ENCODE data around the gene HNRNPM.

Gene HNRNPM

DNA sequence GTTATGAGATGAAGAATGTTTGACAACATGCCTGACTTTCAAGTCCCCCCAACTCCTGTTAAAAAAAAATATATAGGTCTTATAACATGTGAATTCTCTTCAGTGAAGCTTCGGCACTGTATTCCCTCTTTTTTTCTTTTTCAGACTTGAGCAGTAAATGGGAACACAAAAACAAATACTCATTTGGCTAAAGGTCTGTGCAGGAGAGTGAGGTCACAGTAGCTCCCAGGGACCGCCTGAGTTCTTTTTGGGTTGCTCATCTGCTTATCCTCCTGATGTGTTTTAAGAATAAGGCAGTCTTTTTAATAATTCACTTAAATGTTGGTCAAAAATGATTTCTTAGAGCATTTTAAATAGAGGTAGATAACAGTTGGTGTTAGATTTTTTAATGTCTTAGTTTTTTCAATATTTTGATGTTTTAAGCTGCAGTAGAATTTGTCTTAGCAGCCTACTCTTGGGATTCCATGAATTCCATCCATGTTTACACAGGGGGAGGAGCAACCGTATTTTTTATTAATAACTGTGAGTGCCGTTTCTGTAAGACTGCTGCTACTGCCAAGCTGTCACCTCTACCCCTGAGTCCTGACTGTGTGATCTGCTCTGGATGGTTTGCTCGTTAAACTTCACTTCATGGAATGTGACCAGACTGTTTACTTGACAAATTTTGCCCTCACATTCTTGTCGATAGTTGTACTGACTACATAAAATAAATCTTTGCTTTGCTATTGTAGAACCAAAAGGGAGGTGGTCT is 14.9 kb downstream of the HNRNPM start:
- peak; percentile 49 for DNase-seq

GRCh38 chr19:8460516-8461298 is 15.9 kb downstream of the HNRNPM start:
- peak; percentile 43 for DNase-seq

- DNase-seq: no peak
Measured at GRCh38 chr19:8461376-8461775, 16.6 kb downstream of the HNRNPM start.

DNA sequence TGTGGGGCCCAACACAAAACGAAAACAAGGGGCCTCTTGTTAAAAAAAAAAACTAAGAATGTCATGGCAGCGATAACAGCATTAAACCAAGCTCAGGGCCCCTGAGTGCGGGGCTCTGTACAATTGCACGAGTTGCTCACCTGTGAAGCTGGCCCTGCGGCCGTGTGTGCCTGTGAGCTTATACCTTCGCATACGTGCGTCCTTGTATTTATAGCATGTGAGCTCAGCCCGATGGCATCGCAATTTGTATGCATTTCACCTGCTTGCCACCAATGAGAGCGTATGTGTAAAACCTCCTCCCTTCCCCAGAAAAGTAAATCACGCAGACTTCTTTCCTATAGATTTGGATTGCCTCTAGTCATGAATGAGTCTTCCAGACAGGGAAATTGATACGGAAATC is 17.1 kb downstream of the HNRNPM start:
- no peak for DNase-seq

- DNase-seq: peak; percentile 37
Measured at GRCh38 chr19:8462571-8462970, 17.8 kb downstream of the HNRNPM start.

DNA sequence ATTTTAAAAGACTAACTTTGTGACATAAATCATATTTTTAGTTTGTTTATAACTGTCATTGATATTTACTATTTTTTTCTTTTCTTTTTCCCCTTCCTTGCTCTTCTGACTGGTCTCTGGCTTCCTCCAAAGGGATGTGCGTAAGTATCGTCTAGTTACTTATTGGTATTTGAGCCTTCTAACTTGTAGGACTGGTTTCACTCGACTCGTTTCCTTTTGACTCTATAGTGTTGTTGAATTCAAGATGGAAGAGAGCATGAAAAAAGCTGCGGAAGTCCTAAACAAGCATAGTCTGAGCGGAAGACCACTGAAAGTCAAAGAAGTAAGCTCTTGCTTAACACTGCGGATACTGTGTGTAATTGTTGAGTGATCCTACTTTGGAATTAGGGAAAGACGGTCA is 18.6 kb downstream of the HNRNPM start:
- DNase-seq: no peak

- peak; percentile 40 for DNase-seq
Measured at GRCh38 chr19:8466018-8466417, 21.2 kb downstream of the HNRNPM start.

GRCh38 chr19:8468124-8468523 is 23.3 kb downstream of the HNRNPM start:
- DNase-seq: no peak

- peak; percentile 74 for DNase-seq
Measured at GRCh38 chr19:8468761-8469373, 24.1 kb downstream of the HNRNPM start.

DNA sequence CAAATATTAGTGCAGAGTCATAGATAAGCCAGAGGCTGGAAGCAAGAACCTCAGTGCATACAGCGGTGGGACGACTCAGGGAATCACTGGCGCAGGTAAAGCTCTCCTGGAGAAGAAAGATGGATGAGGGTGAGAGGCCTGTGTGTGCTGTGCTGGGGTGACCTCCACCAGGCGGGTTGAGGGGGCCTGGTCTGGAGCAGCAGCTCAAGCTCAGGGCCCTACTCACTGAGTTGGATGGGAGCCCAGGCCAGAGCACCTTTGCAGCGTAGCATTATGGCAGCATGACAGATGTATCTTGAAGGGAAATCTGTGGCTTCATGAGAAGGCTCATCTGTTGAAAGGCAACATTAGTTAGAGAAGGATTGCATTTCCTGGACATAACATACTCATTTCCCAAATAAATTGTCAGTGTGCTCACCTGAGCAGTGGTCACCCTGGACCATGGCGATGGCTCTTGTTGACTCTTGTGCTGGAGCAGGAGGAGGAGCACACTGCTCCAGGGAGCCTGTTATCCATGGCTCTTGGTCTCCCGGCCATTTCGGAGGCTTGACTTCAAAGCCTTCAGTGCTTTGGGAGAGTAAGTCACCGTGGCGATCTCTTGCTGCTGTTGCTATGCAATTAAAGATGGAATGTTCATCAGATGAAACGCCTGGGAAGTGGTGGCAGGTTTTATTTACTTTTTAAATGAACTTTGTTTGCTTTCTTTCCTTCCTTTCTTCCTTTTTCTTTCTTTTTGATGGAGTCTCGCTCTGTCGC is 25.0 kb downstream of the HNRNPM start:
- no peak for DNase-seq

GRCh38 chr19:8473648-8474476 is 29.1 kb downstream of the HNRNPM start:
- DNase-seq: no peak

- DNase-seq: no peak
Measured at GRCh38 chr19:8475005-8475404, 30.2 kb downstream of the HNRNPM start.

- DNase-seq: no peak
Measured at GRCh38 chr19:8476524-8476923, 31.7 kb downstream of the HNRNPM start.

GRCh38 chr19:8477889-8478288 is 33.1 kb downstream of the HNRNPM start:
- DNase-seq: no peak

DNA sequence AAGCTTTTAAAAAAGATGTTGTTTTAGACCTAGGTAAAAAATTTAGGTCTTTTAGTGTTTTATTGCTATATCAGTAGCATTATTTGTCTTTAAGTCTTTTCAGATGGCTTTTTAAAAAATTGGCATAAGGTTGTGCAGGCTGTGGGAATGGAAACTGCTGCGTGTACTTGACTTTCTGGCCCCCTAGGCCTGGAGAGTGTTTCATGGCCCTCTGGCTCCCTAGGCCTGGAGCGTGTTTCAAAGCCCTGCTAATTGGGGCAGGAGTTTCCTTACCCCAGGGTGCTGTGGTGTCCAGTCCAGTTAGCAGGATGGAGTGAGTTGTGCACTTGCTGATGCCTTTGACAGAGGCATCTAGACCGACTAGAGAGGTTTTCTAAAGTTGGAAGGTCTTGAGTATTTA is 33.8 kb downstream of the HNRNPM start:
- DNase-seq: no peak

GRCh38 chr19:8481201-8481600 is 36.4 kb downstream of the HNRNPM start:
- no peak for DNase-seq

GRCh38 chr19:8481616-8482015 is 36.8 kb downstream of the HNRNPM start:
- no peak for DNase-seq

GRCh38 chr19:8482696-8483095 is 37.9 kb downstream of the HNRNPM start:
- no peak for DNase-seq

GRCh38 chr19:8483165-8483564 is 38.4 kb downstream of the HNRNPM start:
- DNase-seq: no peak

GRCh38 chr19:8484331-8484894 is 39.6 kb downstream of the HNRNPM start:
- no peak for DNase-seq

DNA sequence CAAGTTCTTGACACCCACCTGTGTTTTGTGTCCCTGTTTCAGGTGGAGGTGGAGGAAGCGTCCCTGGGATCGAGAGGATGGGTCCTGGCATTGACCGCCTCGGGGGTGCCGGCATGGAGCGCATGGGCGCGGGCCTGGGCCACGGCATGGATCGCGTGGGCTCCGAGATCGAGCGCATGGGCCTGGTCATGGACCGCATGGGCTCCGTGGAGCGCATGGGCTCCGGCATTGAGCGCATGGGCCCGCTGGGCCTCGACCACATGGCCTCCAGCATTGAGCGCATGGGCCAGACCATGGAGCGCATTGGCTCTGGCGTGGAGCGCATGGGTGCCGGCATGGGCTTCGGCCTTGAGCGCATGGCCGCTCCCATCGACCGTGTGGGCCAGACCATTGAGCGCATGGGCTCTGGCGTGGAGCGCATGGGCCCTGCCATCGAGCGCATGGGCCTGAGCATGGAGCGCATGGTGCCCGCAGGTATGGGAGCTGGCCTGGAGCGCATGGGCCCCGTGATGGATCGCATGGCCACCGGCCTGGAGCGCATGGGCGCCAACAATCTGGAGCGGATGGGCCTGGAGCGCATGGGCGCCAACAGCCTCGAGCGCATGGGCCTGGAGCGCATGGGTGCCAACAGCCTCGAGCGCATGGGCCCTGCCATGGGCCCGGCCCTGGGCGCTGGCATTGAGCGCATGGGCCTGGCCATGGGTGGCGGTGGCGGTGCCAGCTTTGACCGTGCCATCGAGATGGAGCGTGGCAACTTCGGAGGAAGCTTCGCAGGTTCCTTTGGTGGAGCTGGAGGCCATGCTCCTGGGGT is 41.0 kb downstream of the HNRNPM start:
- no peak for DNase-seq

Data from fibroblast of skin of abdomen (primary cell).